ENCODE data around the gene AUTS2.

AUTS2 gene

DNA sequence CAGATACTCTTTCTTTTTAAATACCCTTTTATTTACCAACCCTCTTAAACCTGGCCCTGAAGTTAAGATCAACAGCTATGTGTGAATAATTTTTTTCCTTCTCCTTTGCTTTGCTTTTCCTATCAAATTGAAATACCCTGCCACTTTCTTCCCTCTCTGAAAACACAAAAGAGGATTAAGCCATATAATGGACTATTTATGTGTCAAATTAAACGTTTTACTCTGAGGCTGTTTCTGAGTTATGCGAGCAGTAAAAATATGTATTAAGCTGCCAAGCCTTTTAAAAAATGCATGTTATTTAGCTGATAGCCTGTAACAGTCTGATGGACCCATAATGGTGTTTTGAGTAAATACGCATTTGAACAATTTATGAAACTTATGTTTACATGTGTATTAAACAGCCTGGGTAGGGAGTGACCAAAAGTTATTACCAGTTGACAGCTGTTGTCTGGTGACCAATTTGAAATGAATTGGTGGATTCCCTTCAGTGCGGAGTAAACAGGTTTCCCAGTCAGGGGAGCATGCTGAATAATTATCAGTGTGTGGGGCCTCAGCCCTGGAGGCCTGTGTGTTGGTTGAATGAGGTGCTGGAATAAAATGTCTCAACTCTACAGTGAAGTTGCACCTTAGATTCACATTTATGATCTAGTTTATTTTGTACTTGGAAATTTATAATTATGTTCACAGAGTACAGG, 89.6 kb downstream of the AUTS2 start:
- no peak for DNase-seq (ENCODE audit: low read depth)

DNA sequence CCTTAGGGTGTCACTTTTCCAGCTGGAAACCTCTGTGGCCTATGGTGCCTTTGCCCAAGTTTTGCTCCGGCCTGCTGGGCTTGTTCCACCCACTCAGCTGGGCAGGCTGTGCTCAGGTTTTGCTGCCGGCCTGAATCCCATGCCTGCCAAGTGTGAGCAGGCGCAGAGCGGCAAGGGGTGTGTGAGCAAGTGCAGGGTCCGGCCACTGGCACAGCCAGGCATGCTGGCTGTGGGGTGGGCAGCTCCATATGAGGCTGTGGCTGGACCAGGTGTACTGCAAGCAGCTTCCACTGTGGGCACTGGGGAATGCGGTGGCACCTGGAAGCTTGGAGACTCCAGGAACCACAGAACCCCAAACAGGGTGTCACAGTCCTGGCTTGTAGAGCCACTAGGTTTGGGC, 92.1 kb downstream of the AUTS2 start:
- DNase-seq (ENCODE audit: low read depth), result no peak

GRCh38 chr7:69691327-69691726, 93.1 kb downstream of the AUTS2 start:
- DNase-seq (ENCODE audit: low read depth), result no peak

- no peak for DNase-seq (ENCODE audit: low read depth)
Measured at GRCh38 chr7:69691734-69692133, 93.5 kb downstream of the AUTS2 start.

DNA sequence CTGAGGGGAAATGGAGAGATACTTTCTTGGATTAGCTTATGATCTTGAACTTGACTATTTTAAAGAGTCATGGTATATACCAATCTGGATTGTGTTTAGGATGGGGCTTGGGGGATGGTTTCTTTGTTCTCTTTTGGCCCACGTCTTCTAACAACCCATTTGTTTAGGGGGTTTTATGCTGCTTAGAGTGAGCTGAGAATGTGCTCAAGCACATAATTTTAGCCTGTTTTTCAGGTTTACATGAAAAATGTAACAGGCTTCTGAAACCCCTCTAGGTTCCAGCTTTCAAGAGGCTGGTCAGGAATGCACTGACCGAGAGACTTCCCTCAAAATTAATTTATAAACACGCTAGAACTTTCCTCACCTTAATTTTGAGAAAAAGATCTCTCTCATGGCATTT, 94.3 kb downstream of the AUTS2 start:
- DNase-seq (ENCODE audit: low read depth), result no peak

DNA sequence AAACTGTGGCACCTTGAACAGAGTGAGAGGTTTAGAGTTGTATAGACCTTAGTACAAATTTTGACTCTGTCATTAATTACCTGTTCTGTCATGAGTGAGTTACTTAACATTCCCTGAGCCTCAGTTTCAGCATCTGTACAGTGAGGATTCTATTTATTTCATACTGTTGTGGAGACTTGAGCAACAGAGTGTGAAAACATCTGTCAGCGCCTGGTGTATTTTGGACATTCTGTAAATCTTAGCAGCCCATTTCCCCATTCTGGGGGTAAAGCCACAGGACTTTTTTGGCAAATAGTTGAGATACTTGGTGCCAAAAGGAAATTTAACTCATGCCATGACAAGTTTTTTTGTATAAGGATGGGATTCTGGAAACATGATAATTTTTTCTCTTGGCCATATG, 94.8 kb downstream of the AUTS2 start:
- DNase-seq (ENCODE audit: low read depth), result no peak

DNA sequence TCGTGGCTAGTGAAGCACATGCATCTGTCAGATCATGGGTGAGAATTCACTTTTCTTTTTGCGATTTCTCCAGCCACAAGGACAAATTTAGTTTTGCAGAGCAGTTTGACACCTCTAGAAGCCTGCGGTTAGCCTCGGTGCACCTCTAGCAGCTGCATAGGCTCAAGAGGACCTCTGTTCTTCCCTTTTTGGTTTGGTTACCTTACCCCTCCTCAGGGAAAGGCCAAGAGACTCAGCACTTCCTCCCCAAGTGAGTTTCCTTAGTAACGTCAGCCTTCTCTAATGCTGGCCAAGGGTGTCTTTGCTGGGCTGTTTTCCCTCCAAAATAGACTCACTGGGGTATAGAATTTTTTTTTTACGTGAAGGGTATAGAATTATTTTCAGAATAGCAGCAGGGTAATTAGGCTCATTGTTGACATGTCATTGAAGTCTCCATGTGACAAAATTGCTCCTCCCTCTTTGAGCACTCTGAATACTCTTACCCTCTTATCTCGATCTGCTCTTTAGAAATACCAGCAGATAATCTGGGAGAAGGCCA, 97.8 kb downstream of the AUTS2 start:
- no peak for DNase-seq (ENCODE audit: low read depth)

DNA sequence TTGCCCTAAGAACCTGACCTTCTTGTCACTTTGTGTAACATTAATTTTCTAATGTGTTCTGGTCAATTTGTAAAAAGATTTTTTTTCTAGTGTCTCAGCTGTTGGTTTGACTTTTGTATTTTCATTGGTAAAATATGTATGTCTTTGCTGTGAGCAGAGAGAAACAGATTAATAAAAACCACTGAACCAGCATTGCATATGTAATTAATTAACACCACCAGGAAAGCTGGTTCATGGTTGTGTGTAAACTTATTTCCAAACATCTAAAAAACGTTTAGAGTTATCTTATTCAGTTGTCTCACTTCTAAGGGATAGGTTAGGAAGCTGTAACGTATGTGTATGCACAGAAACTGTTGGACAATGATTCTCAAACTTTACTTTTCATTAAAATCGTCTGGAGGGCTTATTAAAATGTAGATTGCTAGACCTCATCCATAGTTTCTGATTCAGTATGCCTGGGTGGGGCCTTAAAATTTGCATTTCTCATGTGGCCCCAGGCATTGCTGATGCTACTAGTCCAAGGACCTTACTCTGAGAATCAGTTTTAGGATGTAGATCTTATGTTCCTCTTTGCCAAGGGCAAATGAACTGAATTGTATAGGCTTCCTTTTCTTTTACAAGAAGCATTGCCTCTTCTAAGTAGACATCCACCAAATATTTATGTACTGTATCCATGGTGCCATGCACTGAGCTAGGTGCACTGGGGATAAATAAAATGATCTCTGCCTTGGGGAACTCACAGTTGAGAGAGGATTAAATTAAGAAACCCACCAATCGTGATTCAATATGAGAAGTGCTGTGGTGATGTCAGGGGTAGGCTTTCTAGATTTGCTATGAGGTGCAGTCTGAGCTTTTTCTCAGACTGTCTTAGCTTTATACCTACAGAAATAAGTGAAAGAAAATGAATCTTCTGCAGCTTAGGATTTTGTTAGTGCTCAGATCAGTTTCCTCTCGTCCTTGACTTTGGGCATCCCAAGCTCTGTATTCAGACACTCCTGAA, 98.7 kb downstream of the AUTS2 start:
- no peak for DNase-seq (ENCODE audit: low read depth)

- no peak for DNase-seq (ENCODE audit: low read depth)
Measured at GRCh38 chr7:69698109-69698825, 100.0 kb downstream of the AUTS2 start.

- no peak for DNase-seq (ENCODE audit: low read depth)
Measured at GRCh38 chr7:69699931-69700330, 101.7 kb downstream of the AUTS2 start.

DNA sequence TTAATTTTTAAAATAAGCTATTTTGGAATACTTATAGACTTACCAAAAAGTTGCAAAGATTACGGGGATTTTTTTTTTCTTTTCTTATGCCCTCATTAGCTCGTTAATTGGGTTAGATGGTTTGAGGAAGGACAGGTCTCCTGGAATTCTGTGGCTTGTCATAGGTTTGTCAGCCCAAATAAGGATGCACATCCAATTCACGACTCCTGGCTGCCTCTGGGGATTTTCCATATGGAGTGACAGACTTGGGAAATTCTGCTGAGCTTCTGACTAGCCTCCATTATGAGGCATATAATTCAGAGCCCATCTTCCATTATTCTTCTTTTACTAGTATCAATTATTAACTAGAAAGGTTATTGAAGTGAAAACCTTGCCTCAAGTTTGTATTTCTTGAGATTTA, 102.1 kb downstream of the AUTS2 start:
- DNase-seq (ENCODE audit: low read depth), result no peak

DNA sequence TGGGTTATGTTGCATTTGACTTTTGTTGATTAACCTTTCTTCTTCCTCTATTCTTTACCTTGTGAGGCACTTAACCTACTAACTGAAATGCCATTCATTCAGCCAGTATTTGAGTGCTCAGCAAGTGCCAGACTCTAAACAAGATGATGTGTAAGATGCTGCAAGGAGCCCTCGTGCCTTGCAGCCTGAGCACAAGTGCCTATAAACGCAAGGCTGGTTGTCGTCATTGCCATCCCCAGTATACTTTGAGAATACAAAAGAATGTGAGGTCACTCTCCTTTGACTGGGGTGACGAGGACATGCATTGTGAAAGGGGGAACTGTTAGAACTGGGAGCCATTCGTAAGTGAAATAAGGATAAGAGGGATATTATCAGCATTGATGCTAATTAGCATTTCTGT, 103.0 kb downstream of the AUTS2 start:
- DNase-seq (ENCODE audit: low read depth), result no peak

GRCh38 chr7:69702357-69702756, 104.1 kb downstream of the AUTS2 start:
- no peak for DNase-seq (ENCODE audit: low read depth)

DNA sequence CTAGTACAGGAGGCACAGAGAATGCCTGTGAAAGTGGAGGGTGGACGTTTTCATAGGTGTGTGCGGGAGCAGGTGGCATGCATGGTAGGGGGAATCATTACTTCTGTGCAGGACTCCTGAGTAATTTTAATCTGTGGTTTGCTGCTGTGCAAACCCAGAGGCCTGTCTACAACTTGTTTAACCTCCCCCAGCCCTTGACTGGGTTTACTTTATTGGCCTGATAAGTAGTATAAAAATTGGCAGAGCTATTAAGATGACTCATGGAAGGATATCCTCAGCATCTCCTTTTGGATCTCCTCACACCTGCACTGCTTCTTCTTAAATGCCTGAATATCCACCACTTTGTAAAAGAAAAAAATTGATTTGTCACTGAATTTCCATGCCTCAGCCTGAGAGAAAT, 104.8 kb downstream of the AUTS2 start:
- no peak for DNase-seq (ENCODE audit: low read depth)

- no peak for DNase-seq (ENCODE audit: low read depth)
Measured at GRCh38 chr7:69706070-69706469, 107.8 kb downstream of the AUTS2 start.

- no peak for DNase-seq (ENCODE audit: low read depth)
Measured at GRCh38 chr7:69708857-69709256, 110.6 kb downstream of the AUTS2 start.

DNA sequence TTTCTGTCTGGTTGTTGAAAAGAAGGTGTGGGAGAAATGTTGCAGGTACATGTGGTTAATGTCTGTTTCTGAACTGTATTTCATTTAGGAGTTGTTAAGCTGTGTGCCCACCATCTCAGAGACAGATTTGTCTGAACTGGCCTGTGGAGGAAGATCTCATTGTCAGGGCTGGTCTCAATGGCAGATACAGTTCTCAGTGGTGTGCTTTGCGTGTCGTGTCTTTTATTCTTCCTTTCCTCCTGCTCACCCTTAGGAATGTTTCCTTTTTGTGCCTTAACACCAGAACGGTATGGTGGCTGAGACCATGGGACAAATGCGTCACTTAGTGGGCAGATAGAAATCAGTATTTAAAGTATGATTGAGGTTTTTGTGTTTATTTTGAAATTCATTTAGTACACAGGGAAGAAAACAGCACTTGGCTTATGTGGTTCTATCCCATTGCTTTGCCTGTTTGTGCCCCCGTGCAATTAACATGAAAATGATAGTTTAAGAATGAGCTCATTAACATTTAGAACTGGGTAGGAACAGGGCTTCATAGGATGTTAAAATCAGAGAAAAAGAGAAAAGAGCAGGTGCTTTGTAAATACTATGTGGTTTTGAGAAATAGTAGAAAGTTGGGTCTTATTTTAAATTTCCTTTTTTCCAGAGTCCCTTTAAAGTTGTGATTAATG, 112.6 kb downstream of the AUTS2 start:
- DNase-seq (ENCODE audit: low read depth), result no peak

DNA sequence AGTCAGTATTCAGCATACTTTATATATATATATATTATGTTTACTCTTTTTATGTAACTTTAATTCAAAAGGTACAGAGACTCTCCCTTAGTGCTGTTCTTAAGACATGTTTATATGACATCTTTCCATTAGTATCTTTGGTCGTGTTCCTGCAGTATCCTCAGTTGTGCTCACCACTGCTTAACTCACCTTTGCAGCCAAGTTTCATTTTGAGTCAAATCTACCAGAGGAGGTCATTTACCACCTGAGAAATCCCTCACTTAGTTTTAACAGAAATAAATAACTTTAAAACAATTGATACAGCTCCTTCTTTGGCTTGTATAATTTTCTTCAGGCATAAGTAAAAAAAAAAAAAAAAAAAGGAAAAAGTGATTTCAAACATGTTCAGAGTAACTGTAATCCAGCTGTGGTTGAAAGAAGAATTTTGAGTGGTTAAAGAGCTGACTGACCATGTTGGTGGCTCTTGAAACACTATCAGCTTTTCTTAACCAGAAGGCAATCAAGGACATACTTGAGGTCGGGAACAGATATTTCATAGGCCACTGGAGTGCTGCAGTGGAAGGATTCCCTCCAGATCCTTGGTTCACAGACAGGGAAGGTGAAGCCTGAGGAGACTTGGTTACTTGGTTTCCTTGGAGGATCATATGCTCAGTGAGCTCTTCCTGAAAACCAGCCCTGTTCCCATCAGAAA, 116.8 kb downstream of the AUTS2 start:
- DNase-seq (ENCODE audit: low read depth), result no peak

- DNase-seq (ENCODE audit: low read depth), result no peak
Measured at GRCh38 chr7:69717221-69717620, 118.9 kb downstream of the AUTS2 start.

GRCh38 chr7:69719717-69720116, 121.4 kb downstream of the AUTS2 start:
- no peak for DNase-seq (ENCODE audit: low read depth)

- no peak for DNase-seq (ENCODE audit: low read depth)
Measured at GRCh38 chr7:69722843-69723242, 124.6 kb downstream of the AUTS2 start.
